Measurements from ENCODE around the gene TP63. TPM values are rescaled to one million over a fixed set of nuclear protein-coding genes. Genes with fewer than 3 reads are reported as not detected.

TP63 gene
- total and polyA plus RNA-seq, 2 donors (not counting 3 experiments of a cell fraction or from before 2014, with no cell fraction given) = not detected

GRCh38 chr3:189602471-189602870, 28.7 kb upstream of the TP63 start:
- POLR2A ChIA-PET = no interaction called here
- Histone ChIP-seq H3K9me1 (replicated peaks; ENCODE audit: control insufficient read depth, extremely low read depth, insufficient read depth, low read length) (no peaks in the 10 kb centered on the region), H3K4me3 (replicated peaks in 1 of 3; ENCODE audit: insufficient read depth in 1 of 3, low read depth in 1 of 3, low read length in 3 of 3) (no peak overlapping the region), H3K27me3 (ENCODE audit: control insufficient read depth in 2 of 2, insufficient read depth in 2 of 2, low read length in 2 of 2) (no peaks in the 10 kb centered on the region), H3K4me2 (ENCODE audit: insufficient read depth, low read length) (no peak overlapping the region), H3K4me1 (ENCODE audit: control insufficient read depth, extremely low read depth, insufficient read depth, low read length) (no peaks in the 10 kb centered on the region), H3K9me3 (replicated peaks; ENCODE audit: control insufficient read depth, insufficient read depth, low read length) (no peaks in the 10 kb centered on the region), H3K79me2 (ENCODE audit: control insufficient read depth, insufficient read depth, low read length) (no peaks in the 10 kb centered on the region), H3K36me3 (ENCODE audit: control insufficient read depth in 2 of 2, extremely low read depth in 1 of 2, insufficient read depth in 2 of 2, low read length in 2 of 2) (no peaks in the 10 kb centered on the region), H3K9ac (replicated peaks; ENCODE audit: extremely low read depth, insufficient read depth, low read length) (no peak overlapping the region), H4K20me1 (replicated peaks; ENCODE audit: control insufficient read depth, extremely low read depth, insufficient read depth, low read length) (no peaks in the 10 kb centered on the region), H3K27ac (ENCODE audit: insufficient read depth, low read depth, low read length) (no peak overlapping the region), H2AFZ (ENCODE audit: low read depth, low read length) (no peak overlapping the region)
- FAIRE-seq (no peak), DNase-seq (ENCODE audit: low read depth, low spot score) (no peak)
- no TSS peak for BruUV-seq (replicated peaks)
- intact Hi-C loops (cut with micrococcal nuclease) = no loop called here
- TF ChIP-seq POLR2A (IDR thresholded peaks at IDR 0.05; ENCODE audit: low read depth, low read length) = no peak
- no peak for TF ChIP-seq JUN (IDR thresholded peaks at IDR 0.05; ENCODE audit: borderline replicate concordance, insufficient read depth, insufficient read length, low read depth)
- no peak for TF ChIP-seq POLR2AphosphoS5 (IDR thresholded peaks at IDR 0.05; ENCODE audit: insufficient read depth, low read depth, low read length)
- TF ChIP-seq MYC (IDR thresholded peaks at IDR 0.05; ENCODE audit: low read depth, low read length) = no peak
- TF ChIP-seq MAX (IDR thresholded peaks at IDR 0.05; ENCODE audit: insufficient read depth, insufficient read length) = no peak
- no peak for TF ChIP-seq FOS (IDR thresholded peaks at IDR 0.05; ENCODE audit: borderline replicate concordance, insufficient read depth, low read length)
- TF ChIP-seq CTCF (IDR thresholded peaks at IDR 0.05; ENCODE audit: extremely low read depth in 1 of 2, insufficient read depth in 1 of 2, low read depth in 1 of 2, low read length in 2 of 2) = no peak
- no peak for TF ChIP-seq EZH2 (IDR thresholded peaks at IDR 0.05; ENCODE audit: borderline replicate concordance, low read depth, low read length, severe bottlenecking)
- no peak for TF ChIP-seq GATA2 (IDR thresholded peaks at IDR 0.05; ENCODE audit: insufficient read depth, insufficient read length, low read depth, low read length)
- CTCF ChIA-PET = no interaction called here
- dilution Hi-C loops (cut with MboI; ENCODE audit: extremely low pct_ligation_motif_present, low sequenced_read_pairs) = no loop called here

All from endothelial cell of umbilical vein (primary cell).